ENCODE data around the gene AFAP1.
"Not testable (repeated sequence)": the region's sequence is repeated elsewhere in the genome, so short reads cannot be mapped to it uniquely, and the experiment has no call there.

The AFAP1 gene

DNA sequence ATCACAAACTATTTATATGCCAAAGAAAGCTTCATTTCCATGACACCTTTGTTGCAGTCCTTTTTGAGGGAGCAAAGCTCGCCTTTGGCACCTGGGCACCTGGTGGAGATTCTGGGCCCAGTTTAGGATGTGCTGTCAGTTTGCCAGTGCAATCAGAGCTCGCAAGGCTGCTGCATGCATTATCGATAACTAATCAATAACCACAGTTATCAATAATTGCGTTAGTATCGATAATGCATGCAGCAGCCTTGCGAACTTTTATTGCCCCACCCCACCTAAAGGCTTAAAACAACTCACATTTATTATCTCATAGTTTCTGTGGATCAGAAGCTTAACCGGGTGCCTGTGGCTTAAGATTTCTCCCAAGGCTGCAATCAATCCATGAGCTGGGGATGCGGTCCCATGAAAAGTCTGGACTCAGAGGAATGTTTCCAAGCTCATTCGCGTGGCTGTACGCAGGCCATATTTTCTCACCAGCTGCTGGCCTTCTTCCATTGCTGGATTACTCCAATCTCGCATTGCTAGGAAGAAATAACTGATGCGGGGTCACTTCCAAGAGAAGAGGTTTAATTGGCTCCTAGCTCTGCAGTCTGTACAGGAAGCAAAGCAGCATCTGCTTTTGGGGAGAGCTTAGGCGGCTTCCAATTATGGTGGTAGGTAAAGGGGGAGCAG, 6.2 kb upstream of the AFAP1 start:
- no peak for DNase-seq (ENCODE audit: low spot score)

DNA sequence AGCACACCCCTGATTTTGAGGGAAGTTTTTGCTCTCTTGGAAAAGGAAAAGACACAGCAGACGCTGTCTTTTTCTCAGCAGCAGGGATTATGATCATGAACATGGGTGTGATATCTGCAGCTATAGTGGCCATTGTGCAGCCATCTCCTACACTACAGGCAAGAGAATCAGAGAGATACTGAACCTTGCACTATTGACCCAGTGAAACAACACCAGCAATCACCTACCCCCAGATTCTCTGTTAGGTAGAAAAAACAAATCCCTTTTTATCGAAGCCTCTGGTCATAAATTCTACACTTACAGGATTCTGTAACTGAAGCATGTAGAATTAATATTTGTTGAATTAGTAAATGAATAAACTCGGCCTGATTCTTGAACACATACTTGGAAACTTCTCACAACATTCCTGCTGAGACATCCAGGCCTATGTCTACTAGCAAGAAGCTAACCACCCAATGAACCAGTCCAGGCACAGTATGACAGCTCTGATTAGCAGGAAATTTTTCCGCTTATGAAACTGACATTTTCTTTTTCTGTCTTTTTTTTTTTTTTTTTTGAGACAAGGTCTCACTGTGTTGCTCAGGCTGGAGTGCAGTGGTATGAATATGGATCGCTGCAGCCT, 5.0 kb upstream of the AFAP1 start:
- no peak for DNase-seq (ENCODE audit: low spot score)

DNA sequence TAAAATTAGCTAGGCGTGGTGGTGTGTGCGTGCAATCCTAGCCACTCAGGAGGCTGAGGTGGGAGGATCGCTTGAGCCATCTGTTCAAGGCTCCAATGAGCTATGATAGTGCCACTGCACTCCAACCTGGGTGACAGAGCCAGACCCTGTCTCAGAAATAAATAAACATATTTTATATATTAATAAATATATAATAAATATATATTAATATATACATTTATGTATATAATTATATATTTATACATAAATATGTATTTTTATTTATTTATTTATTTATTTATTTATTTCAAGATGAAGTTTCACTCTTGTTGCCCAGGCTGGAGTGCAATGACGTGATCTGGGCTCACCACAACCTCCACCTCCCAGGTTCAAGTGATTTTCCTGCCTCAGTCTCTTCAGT, 4.0 kb upstream of the AFAP1 start:
- not testable (repeated sequence) for DNase-seq (ENCODE audit: low spot score)

- no peak for DNase-seq (ENCODE audit: low spot score)
These were observed 3.5 kb upstream of the AFAP1 start for GRCh38 chr4:7943211-7943610.

- no peak for DNase-seq (ENCODE audit: low spot score)
These were observed 2.4 kb upstream of the AFAP1 start for GRCh38 chr4:7941965-7942496.

GRCh38 chr4:7941111-7941964, 1.7 kb upstream of the AFAP1 start:
- no peak for DNase-seq (ENCODE audit: low spot score)

DNA sequence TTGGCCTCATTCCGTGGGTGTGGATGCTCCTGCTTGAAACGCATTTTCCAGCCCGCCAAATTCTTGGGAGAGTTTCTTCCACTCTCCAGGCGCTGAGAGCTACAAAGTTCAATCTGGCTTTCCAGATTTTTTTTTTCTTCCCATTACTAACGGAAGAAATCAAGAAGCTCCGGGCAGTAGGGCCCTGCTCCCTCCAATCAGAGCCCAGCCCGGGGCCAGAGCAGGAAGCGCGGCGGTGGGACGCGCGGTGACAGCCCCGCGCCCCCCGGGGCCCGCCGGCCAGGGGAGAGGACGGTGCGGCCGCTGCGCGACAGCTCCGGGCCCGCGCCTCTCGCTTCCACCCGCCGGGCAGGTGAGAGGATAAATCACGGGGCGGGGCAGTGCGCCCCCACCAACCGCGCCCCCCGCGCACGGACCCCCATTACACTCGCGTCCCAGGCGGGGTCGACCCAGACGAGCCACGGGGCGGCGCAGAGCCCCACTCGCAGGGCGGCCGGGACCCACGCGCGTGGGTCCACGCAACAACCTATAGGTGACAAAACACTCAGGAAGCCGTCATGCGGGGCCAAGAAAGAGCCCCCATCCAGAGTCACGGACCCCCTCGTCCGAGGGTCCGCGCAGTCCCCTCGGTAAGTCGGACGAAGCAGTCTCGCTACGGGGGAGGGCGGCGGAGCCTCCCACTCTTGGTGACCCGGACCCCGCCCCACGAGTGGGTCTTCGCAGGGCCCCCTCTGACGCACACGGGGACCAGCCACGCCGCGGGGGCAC, 868 bp downstream of the AFAP1 start:
- DNase-seq (ENCODE audit: low spot score): no peak

DNA sequence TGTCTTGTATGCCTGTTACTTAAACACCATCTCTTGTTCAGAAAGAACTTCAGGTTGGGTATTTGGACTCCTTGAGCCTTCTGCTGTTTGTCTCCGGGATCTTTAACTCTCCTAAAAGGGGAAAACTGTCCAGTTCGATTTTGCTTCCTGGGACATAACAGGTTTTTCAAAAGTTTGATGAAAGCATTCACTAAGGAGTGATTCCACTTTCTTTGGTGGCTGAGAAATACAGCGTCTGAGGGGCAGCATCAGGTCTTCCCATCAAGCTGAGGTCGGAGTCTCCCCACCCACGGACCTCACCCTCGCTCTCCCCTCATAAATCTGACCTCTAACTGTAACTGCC, 1.4 kb downstream of the AFAP1 start:
- no peak for DNase-seq (ENCODE audit: low spot score)

- DNase-seq (ENCODE audit: low spot score): no peak
These were observed 2.7 kb downstream of the AFAP1 start for GRCh38 chr4:7937006-7937405.

DNA sequence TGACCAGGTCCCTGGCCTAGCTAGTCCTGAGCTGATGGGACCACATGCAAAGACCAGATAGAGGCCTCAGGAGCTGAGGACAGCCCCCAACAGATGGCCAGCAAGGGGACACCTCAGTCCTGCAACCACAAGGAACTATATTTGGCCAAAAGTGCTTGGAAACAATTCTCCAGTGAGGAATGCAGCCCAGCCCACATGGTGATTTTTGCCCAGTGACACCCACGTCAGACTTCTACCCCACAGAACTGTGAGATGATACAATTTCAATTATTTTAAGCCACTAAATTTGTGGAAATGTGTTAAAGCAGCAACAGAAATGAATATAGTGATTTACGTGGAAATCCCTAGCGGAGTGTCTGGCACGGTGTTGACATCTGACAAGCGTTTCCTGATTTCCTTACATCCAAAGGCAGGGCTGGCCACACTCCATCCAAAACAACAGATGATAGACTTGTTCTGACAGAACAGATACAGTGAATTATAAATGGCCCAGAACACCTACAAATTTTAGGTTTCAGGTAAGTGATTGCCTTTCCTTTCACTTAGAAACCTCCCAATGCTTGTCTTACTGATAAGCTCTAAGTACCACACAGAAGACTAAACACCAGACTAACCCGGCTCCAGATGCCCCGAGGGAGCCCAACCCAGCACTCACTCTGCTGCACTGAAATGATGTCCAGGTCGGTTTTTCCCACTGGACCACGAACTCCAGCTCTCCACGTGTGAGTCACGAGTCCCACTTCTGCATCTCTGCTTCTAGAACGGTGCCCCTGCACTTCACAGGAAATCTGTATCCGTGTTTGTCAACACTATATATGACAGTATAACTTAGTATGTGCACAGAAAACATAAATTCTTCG, 5.8 kb downstream of the AFAP1 start:
- DNase-seq (ENCODE audit: low spot score): no peak

GRCh38 chr4:7932287-7932686, 7.4 kb downstream of the AFAP1 start:
- DNase-seq (ENCODE audit: low spot score): no peak

DNA sequence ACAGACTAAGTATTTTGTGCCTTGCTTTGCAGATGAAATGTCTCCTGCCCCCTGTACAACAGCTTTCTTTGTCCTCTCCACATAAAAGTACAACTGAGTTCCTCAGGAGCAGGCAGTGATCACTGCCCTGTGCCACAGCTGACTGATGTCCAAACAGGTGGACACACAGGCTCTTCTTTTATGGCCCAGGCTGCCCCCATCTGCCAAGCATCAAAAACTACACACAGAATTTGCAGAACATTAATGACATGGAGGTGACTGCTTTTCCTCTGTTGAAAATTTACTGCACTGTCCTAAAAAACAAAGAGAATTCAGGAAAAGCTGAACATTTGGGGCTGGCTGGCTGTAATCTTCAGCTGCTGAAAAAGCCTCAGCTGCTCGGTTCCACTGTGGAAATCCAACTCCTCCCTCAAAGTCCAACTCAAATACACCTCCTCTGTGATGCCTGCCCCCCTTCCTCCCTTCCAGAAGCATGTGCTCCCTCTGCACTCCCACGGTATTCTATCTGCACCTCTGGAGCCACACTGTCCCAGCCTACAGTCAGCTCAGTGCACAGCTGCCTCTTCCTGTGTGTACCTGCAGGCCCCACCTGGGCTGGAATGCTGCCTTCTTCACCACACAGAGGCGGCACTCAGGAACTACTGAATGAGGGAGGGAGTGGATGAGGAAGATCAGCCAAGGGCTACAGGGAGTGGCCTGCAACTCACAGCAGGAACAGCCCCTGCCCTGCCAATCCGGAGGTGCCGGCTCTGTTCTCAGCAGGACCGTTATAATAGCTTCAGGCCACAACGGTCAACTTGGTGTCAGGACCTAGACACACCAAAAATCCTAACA, 10.3 kb downstream of the AFAP1 start:
- DNase-seq (ENCODE audit: low spot score): no peak

- no peak for DNase-seq (ENCODE audit: low spot score)
These were observed 10.9 kb downstream of the AFAP1 start for GRCh38 chr4:7928711-7929110.

DNA sequence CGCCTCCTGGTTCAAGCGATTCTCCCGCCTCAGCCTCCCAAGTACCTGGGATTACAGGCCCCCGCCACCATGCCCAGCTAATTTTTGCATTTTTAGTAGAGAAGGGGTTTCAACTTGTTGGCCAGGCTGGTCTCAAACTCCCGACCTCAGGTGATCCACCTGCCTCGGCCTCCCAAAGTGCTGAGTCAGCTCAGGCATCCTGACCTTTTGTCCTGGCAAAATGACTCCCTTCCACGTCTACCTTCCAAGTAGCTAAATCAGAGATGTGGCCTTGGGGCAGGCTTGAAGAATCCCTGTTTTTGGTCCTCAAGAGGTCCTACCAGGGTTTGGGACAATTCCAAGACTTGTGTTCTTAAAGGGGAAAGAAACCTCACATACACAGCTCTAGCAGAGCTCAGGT, 12.8 kb downstream of the AFAP1 start:
- no peak for DNase-seq (ENCODE audit: low spot score)

DNA sequence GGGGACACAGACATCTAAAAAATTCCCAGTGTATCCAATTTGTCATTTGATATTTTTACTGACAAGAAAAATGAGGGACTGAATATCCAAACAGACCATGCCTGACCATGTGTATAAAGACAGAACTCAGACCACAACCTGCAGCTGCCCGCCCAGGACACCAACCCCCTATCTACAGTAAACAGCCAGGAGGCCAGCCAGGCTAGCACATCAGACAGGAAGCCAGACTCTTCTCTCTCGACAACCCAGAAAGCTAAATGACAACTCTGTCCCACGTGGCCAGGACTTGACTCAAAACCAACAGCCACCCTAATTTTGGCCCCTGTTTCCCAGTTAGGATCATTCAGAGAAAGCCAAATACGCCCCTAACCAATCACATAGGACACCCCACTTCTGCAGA, 15.1 kb downstream of the AFAP1 start:
- no peak for DNase-seq (ENCODE audit: low spot score)

- no peak for DNase-seq (ENCODE audit: low spot score)
These were observed 15.5 kb downstream of the AFAP1 start for GRCh38 chr4:7924163-7924562.

DNA sequence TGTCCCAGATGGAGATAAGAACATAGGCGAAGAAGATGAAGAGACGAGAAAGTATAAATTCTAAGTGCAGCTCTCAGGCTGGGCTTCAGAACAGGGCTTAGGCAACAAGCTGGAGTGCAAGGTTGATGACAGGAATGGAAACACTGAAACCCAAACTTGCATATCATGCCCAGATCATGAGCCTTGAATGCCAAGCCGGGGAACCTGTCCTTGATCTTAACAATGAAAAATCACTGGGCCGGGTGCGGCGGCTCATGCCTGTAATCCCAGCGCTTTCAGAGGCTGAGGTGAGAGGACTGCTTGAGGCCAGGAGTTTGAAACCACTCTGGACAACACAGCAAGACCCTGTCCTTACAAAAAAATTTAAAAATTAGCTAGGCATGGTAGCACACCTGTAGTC, 17.2 kb downstream of the AFAP1 start:
- no peak for DNase-seq (ENCODE audit: low spot score)

DNA sequence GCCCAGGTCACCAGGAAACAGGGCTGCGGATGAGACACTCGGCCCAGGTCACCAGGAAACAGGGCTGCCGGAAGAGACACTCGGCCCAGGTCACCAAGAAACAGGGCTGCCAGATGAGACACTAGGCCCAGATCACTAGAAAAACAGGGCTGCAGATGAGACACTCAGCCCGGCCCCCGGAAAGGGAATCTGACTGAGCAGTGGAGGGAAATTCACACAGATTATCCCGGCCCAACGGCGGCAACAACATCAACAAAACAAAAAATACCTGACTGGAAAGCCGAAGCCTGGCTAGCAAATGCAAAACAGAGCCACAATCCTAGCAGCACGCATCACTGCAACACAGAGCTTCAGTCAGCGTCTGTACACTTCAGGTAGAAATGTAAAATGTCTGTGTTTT, 20.7 kb downstream of the AFAP1 start:
- no peak for DNase-seq (ENCODE audit: low spot score)

- DNase-seq (ENCODE audit: low spot score): not testable (repeated sequence)
These were observed 21.5 kb downstream of the AFAP1 start for GRCh38 chr4:7918187-7918586.

DNA sequence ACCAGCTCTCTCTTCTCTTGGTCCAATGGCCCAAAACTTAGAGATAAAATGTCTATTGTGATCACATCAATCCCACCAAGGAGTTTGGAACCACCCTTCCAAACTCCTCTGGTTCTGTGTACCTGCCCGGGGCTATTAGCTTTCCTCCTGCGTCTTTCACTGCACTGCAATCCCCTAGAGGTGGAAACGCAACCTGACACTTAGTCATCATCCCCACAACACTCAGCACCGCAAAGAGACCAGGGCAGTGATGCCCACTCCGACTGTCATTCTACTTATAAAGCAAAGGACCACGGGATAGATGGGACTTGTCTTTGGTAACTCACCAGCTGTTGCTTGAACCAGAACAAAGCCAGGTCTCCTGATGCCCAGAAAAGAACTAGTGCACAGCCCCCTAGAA, 22.0 kb downstream of the AFAP1 start:
- DNase-seq (ENCODE audit: low spot score): no peak

DNA sequence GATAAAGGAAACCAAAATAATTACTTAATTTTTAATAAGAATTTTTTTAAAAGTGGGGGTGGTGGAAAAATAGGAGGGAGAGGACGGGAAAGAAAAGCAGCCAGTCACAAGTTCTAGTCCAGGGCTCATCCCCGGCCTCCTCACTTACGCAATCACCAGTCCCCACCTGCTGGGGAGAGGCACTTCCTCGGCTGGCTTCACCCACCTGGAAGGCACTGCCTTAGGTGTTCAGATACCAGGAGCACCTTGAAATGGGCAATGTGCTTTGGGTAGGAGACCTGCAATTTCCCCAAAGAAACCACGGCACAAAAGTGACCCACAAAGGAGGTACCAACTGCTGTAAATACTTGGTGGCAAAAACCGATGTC, 23.8 kb downstream of the AFAP1 start:
- DNase-seq (ENCODE audit: low spot score): no peak
